22Rv1 (cell line): ENCODE data around the gene ABRAXAS1.

Source experiments
- ZFX ChIP-seq: fragments of 450-650 bp; IDR thresholded peaks from 2 replicates; pipeline ENCODE4 v1.6.1; 2017; ENCODE audit warnings: antibody characterized with exemption, borderline replicate concordance
- TF ChIP-seq, protein P1 (sequence below): fragments of 450-650 bp; IDR thresholded peaks from 2 replicates; pipeline ENCODE4 v1.5.1; 2017; ENCODE audit warnings: mild to moderate bottlenecking

DNA sequence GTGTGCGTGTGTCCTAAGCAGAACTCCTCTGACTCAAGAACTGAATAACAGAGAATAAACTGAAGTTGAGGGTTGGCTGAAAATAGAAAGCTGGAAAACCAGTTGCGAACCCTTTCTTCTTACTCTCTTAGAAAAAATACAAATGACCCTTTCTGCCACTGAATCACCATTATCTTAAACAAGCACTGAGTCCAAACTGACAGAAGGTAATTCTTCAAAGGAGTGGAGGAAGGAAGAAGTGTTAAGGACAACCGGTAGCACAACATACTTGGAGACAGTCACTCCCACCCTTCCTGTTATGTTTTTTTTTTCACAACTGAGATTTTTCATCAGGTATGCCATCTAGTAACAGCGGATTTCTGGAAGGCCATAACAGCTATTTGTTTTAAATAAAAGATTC, 67.3 kb downstream of the ABRAXAS1 start:
- TF ChIP-seq, protein P1, sequence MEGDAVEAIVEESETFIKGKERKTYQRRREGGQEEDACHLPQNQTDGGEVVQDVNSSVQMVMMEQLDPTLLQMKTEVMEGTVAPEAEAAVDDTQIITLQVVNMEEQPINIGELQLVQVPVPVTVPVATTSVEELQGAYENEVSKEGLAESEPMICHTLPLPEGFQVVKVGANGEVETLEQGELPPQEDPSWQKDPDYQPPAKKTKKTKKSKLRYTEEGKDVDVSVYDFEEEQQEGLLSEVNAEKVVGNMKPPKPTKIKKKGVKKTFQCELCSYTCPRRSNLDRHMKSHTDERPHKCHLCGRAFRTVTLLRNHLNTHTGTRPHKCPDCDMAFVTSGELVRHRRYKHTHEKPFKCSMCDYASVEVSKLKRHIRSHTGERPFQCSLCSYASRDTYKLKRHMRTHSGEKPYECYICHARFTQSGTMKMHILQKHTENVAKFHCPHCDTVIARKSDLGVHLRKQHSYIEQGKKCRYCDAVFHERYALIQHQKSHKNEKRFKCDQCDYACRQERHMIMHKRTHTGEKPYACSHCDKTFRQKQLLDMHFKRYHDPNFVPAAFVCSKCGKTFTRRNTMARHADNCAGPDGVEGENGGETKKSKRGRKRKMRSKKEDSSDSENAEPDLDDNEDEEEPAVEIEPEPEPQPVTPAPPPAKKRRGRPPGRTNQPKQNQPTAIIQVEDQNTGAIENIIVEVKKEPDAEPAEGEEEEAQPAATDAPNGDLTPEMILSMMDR: no peak
- no peak for TF ChIP-seq ZFX
